K562 (cell line): Measurements from ENCODE around the gene DSEL. TPM values are rescaled to one million over a fixed set of nuclear protein-coding genes. Genes with fewer than 3 reads are reported as not detected.

Experiments
- ATAC-seq: fragments of 200-7000 bp; cut with Tn5 transposase; 3 replicates; pipeline ENCODE4 v1.9.1; 2020; ENCODE audit warnings: moderate library complexity
- BruUV-seq: library from RNA; stranded (reverse); fragments of 400-500 nt; replicated peaks from 2 replicates; lab custom pipeline; 2021; lab: Mats Ljungman, UMichigan
- CTCF ChIA-PET: fragments of 300-600 bp; formaldehyde crosslinking; extraction: SDS; loops from one replicate; lab custom pipeline; 2021; ENCODE audit warnings: low intra/inter-chr PET ratio; lab: Yijun Ruan, JAX
- POLR2A ChIA-PET: fragments of 300-600, 350-650 bp; sonication (Branson Sonifier 250); formaldehyde crosslinking; extraction: SDS; loops from one replicate; lab custom pipeline; 2021; ENCODE audit warnings: antibody characterized with exemption, inconsistent platforms; lab: Yijun Ruan, JAX
- DNase-seq, 4 experiments: peaks; one replicate each; pipeline versions ENCODE4 v3.0.0 to v3.0.0-alpha.2; 2011 to 2018; ENCODE audit warnings: low spot score in 3 of 4, mixed read lengths in 3 of 4; ENCODE audit errors: extremely low read depth in 1 of 4
- FAIRE-seq: peaks from 2 replicates; lab custom pipeline; 2011; peaks lifted over from hg19 to GRCh38; lab: Jason Lieb, UNC
- H2AFZ ChIP-seq: 2 replicates; pipeline ENCODE4 v1.6.0; 2011; ENCODE audit warnings: low read depth, low read length, control low read depth, inconsistent platforms
- H3K27ac ChIP-seq: fragments of 200-600 bp; 3 replicates; pipeline ENCODE4 v1.8.0; 2011; ENCODE audit warnings: low read depth, mild to moderate bottlenecking, control low read depth, inconsistent platforms, low read length, moderate library complexity, mixed read lengths; ENCODE audit errors: extremely low read depth
- H3K27me3 ChIP-seq, 2 experiments: fragments of 300-600 bp in 1 of 2; 2 replicates in 1 of 2; 3 replicates in 1 of 2; pipeline versions ENCODE4 v1.6.0 to v1.8.0; 2011; ENCODE audit warnings: inconsistent platforms in 2 of 2, low read length in 2 of 2, mild to moderate bottlenecking in 1 of 2, mixed read lengths in 1 of 2, moderate library complexity in 1 of 2; ENCODE audit not compliant: control insufficient read depth in 2 of 2, insufficient read depth in 2 of 2
- H3K36me3 ChIP-seq: fragments of 300-600 bp; 3 replicates; pipeline ENCODE4 v1.8.0; 2011; ENCODE audit warnings: mild to moderate bottlenecking, low read length, inconsistent platforms; ENCODE audit not compliant: control insufficient read depth, insufficient read depth
- H3K4me1 ChIP-seq, 2 experiments: fragments of 200-600 bp in 1 of 2; replicated peaks in 1 of 2; 2 replicates in 1 of 2; 3 replicates in 1 of 2; pipeline versions ENCODE4 v1.5.1 to v1.8.0; 2011; ENCODE audit warnings: inconsistent platforms in 2 of 2, low read length in 2 of 2, mild to moderate bottlenecking in 1 of 2, mixed read lengths in 1 of 2, moderate library complexity in 1 of 2; ENCODE audit not compliant: control insufficient read depth in 2 of 2, insufficient read depth in 2 of 2
- H3K4me2 ChIP-seq: 2 replicates; pipeline ENCODE4 v1.6.1; 2011; ENCODE audit warnings: low read length, control low read depth, inconsistent platforms, mixed read lengths; ENCODE audit not compliant: insufficient read depth
- H3K4me3 ChIP-seq: fragments of 200-600 bp; sonication (generic), shearing (Covaris generic); 2 replicates; pipeline ENCODE4 v1.5.1; 2016; ENCODE audit warnings: control low read depth, inconsistent platforms
- H3K79me2 ChIP-seq: fragments of 200-600 bp; 3 replicates; pipeline ENCODE4 v1.8.0; 2011; ENCODE audit warnings: low read length, inconsistent platforms; ENCODE audit not compliant: control insufficient read depth, insufficient read depth
- H3K9ac ChIP-seq, 2 experiments: 2 replicates each; pipeline versions ENCODE4 v1.6.0 to v1.6.1; 2011; ENCODE audit warnings: low read depth in 2 of 2, low read length in 2 of 2, control low read depth in 1 of 2, inconsistent platforms in 1 of 2, mild to moderate bottlenecking in 1 of 2, mixed read lengths in 1 of 2; ENCODE audit not compliant: insufficient read depth in 1 of 2
- H3K9me1 ChIP-seq: one replicate; pipeline ENCODE4 v1.6.0; 2011; ENCODE audit warnings: inconsistent platforms, mild to moderate bottlenecking, low read length, moderate library complexity; ENCODE audit not compliant: control insufficient read depth, insufficient read depth
- H3K9me3 ChIP-seq: replicated peaks from 2 replicates; pipeline ENCODE4 v1.5.1; 2011; ENCODE audit warnings: low read depth, low read length, inconsistent platforms; ENCODE audit not compliant: control insufficient read depth, insufficient read depth
- H4K20me1 ChIP-seq: replicated peaks from 2 replicates; pipeline ENCODE4 v1.6.1; 2011; ENCODE audit warnings: low read length, inconsistent platforms, mixed read lengths; ENCODE audit not compliant: control insufficient read depth, insufficient read depth
- EP300 ChIP-seq: IDR thresholded peaks from 2 replicates; pipeline ENCODE4 v1.6.1; 2012; ENCODE audit warnings: low read length, improper control_type of control experiment
- ERF ChIP-seq: fragments of 450-650 bp; formaldehyde crosslinking; IDR thresholded peaks from 2 replicates; pipeline ENCODE4 v1.4.0; 2020; ENCODE audit warnings: mild to moderate bottlenecking, mixed read lengths
- MBD1 ChIP-seq: fragments of 250-450 bp; sonication (Bioruptor Pico); IDR thresholded peaks from 2 replicates; pipeline ENCODE4 v1.8.0; 2022; ENCODE audit warnings: inconsistent platforms
- SIX5 ChIP-seq, 2 experiments: IDR thresholded peaks; 2 replicates each; pipeline ENCODE4 v1.6.1; 2011; ENCODE audit warnings: low read length in 2 of 2, borderline replicate concordance in 1 of 2, low read depth in 1 of 2, mild to moderate bottlenecking in 1 of 2, moderate library complexity in 1 of 2; ENCODE audit not compliant: insufficient read depth in 1 of 2
- TRIM28 ChIP-seq: fragments of 450-650 bp; IDR thresholded peaks from 2 replicates; pipeline ENCODE4 v1.6.1; 2017
- ZNF140 ChIP-seq: fragments of 250-450 bp; sonication (Bioruptor Pico); IDR thresholded peaks from 2 replicates; pipeline ENCODE4 v1.8.0; 2021; ENCODE audit warnings: moderate library complexity, mild to moderate bottlenecking, inconsistent platforms
- ZNF318 ChIP-seq, 2 experiments: fragments of 450-650 bp; IDR thresholded peaks; 2 replicates each; pipeline ENCODE4 v1.6.1; 2016; ENCODE audit warnings: mild to moderate bottlenecking in 2 of 2, borderline replicate concordance in 1 of 2, low read depth in 1 of 2, moderate library complexity in 1 of 2
- ZNF583 ChIP-seq: fragments of 250-450 bp; sonication (Bioruptor Pico); IDR thresholded peaks from 2 replicates; pipeline ENCODE4 v1.4.0; 2020
- WGBS: fragments of 100-300 bp; shearing (Covaris generic); methylation state at CpG from one replicate; pipeline ENCODE4 v1.1.6; 2016; ENCODE audit warnings: low coverage, mixed read lengths; ENCODE audit not compliant: insufficient coverage; ENCODE audit errors: missing lambda C conversion rate; 5-methylcytosine and 5-hydroxymethylcytosine counted together
- in situ Hi-C: fragments of 300-500 bp; cut with MboI; formaldehyde crosslinking; loops from 4 replicates; pipeline ENCODE4 v1.15.0; 2018; ENCODE audit warnings: inconsistent platforms, mixed read lengths
- intact Hi-C: fragments of 100-400 bp; cut with micrococcal nuclease; formaldehyde crosslinking; loops from 2 replicates; pipeline ENCODE4 v1.14.2; 2022
- polyA plus RNA-seq, 8 experiments: library from polyadenylated mRNA; depleted of rRNA in 4 of 8; stranded (reverse) in 5 of 8; unstranded in 3 of 8; fragments of >200 nt; fragmentation: Nextera tagmentation in 2 of 8; fragmentation: Illumina TruSeq in 1 of 8; extraction: Ambion mirVana in 2 of 8; extraction: Trizol in 1 of 8; gene quantifications; 2 replicates each; pipeline versions ENCODE4 v1.2.1 to v1.2.3, GENCODE V29; 2011 to 2014; ENCODE audit warnings: inconsistent platforms in 1 of 8, missing spikeins in 1 of 8
- total RNA-seq, 7 experiments: library from RNA; depleted of rRNA in 6 of 7; stranded (reverse); fragments of >200 nt in 6 of 7; fragmentation: Illumina TruSeq in 2 of 7; extraction: Trizol in 2 of 7; gene quantifications; 2 replicates each; pipeline versions ENCODE4 v1.2.1 to v1.2.3, GENCODE V29; 2011 to 2021; ENCODE audit warnings: low replicate concordance in 1 of 7

Gene DSEL
- total and polyA plus RNA-seq, 9 of the 15 experiments (the other 6 are each of a cell fraction or from before 2014, with no cell fraction given) = under 0.01 to 0.04 (median 0.01) TPM; not detected in 3

- Histone ChIP-seq H3K4me1 (no peaks in the 10 kb centered on the region), H3K4me3 (no peak overlapping the region), H3K4me2 (no peak overlapping the region), H3K9ac (no peak overlapping the region), H4K20me1 (no peaks in the 10 kb centered on the region), H3K9me1 (no peaks in the 10 kb centered on the region), H3K27me3 (no peaks in the 10 kb centered on the region), H3K36me3 (no peaks in the 10 kb centered on the region), H3K27ac (no peak overlapping the region), H2AFZ (no peak overlapping the region), H3K9me3 (no peaks in the 10 kb centered on the region), H3K79me2 (no peaks in the 10 kb centered on the region)
- POLR2A ChIA-PET = no interaction called here
- CTCF ChIA-PET = no interaction called here
- no peak for ATAC-seq
- WGBS = 4% methylated on average over 2 of the region's 2 CpGs
- no TSS peak for BruUV-seq
- intact Hi-C loops = no loop called here
- DNase-seq = no peak
- in situ Hi-C loops = no loop called here
- no peak for FAIRE-seq
- TF ChIP-seq MBD1 (CRISPR knock-in tag) (no peak), ERF (CRISPR knock-in tag) (no peak), ZNF318 (IDR thresholded peaks at IDR 0.05; ENCODE audit: borderline replicate concordance in 1 of 2, low read depth in 1 of 2) (no peak), EP300 (no peak), ZNF140 (no peak), SIX5 (IDR thresholded peaks at IDR 0.05; ENCODE audit: borderline replicate concordance in 1 of 2, insufficient read depth in 1 of 2, low read depth in 1 of 2, low read length in 2 of 2) (no peak), ZNF583 (CRISPR knock-in tag) (no peak), TRIM28 (no peak)
Observed at GRCh38 chr18:67553437-67553836, 36.9 kb upstream of the DSEL start.
